ENCODE data around the gene PITX1. TPM values are rescaled to one million over a fixed set of nuclear protein-coding genes. Genes with fewer than 3 reads are reported as not detected.

PITX1 gene
- total and polyA plus RNA-seq, 7 donors, result 13.6 to 103 (median 42.7) TPM

DNA sequence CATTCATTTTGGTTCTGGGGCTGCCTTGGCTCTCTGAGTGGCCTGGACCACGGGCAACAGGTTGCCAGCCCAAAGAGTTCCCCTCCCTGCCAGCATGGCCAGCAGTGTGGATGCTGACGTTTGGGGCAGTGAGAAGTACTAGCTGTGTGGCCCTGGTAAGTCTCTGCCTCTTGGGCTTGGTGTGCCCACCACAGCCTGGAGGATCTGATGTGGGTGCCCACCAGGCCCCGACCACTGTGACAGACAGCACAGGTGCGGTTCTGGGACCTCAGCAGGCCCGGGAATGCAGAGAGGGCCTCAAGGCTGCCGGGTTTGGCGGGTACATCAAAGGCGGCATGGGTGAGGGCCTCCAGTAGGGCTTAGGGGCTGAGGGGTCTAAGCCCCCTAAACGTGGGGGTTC lies 33.6 kb upstream of the PITX1 start:
- 65 to 79% (median 75%) methylated on average over 9 of the region's 9 CpGs for WGBS, 3 donors

GRCh38 chr5:135066781-135067180 lies 32.8 kb upstream of the PITX1 start:
- WGBS, 3 donors, result 84 to 94% (median 89%) methylated on average over 5 of the region's 5 CpGs
- Histone ChIP-seq H3K4me3 (no peak overlapping the region), H3K9me3 (no peaks in the 10 kb centered on the region), H3K4me1 (peaks cover 15% of the 10 kb centered on the region), H3K36me3 (ENCODE audit: insufficient read depth in 1 of 2, low read depth in 1 of 2) (no peaks in the 10 kb centered on the region), H3K27me3 (ENCODE audit: insufficient read depth in 3 of 3, low read length in 2 of 3) (no peaks in the 10 kb centered on the region), H3K27ac (no peak overlapping the region)
- DNase-seq (peak in 1 of 2 donors; percentile 34), ATAC-seq (no peak)
- intact Hi-C loops (cut with DNase I), result no loop called here
- no peak for TF ChIP-seq CTCF (IDR thresholded peaks at IDR 0.05)

More for the DNA sequence above, 33.6 kb upstream of the PITX1 start:
- Histone ChIP-seq H3K4me1 (peaks cover 11% of the 10 kb centered on the region), H3K9me3 (no peaks in the 10 kb centered on the region), H3K27me3 (ENCODE audit: insufficient read depth in 3 of 3, low read length in 2 of 3) (no peaks in the 10 kb centered on the region), H3K36me3 (ENCODE audit: insufficient read depth in 1 of 2, low read depth in 1 of 2) (no peaks in the 10 kb centered on the region), H3K4me3 (no peak overlapping the region), H3K27ac (no peak overlapping the region)
- DNase-seq (no peak), ATAC-seq (no peak)
- intact Hi-C loops (cut with DNase I), result no loop called here
- no peak for TF ChIP-seq CTCF (IDR thresholded peaks at IDR 0.05)

DNA sequence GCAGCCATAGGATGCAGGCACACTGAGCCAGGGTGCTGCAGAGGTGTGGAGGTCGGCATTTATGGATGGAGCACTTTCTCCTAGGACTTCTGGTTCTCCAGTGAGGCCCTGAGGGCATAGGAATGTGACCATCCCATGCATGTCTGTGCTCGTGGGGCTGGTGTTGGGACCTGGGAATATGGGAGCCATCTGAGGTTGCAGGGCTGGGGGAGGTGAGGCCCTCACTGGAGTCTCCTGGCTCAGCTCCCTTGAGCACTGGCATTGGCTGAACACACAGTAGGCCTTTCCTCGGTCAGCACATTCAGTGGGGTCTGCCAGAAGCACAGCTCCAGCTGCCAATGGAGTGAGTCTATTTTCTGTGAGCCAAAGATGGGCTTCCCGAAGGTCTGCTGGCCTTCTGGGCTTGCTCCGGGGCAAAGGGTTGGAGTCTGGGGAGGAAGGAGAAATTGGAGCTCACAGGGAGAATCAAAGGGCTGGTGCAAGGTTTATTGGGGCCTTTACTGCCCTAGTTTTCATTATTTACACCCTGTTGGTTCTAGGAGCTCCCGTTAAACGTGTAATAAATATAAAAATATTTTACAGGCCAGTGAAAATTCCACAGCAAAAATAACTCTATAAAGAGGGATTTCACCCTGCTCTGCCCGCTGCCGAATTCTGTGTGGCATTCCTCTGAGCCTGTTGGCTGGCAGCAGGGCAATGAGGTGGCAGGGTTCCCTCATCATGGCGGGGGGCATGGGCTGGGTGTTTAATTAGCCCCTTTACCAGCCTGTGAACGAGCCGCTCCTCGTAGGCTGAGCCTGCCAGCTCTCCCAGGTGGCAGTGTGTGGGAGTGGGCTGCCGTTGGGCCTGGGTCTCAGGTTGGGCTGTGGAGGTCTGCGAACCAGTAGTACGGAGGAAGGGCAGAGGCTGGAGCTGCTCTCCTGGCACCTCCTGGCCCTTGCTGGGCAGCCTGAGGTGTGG lies 31.6 kb upstream of the PITX1 start:
- no peak for ATAC-seq

DNA sequence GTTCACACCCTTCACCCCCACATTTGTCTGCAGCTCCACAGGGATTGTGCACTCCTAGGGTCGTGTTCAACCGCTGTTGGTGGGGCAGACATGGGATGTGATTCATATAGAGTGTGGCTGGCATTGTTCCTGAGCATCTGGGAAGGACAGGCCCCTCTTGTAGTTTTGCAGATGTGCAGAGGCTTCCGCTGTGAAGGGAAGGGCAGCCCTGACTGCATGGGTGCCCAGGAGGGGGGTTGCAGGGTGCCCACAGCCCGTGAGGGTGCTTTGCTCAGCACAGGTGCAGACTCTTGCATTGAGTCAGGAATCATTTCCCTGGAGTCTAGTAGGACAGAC lies 30.2 kb upstream of the PITX1 start:
- H3K27ac ChIP-seq, result no peak overlapping the region
- H3K4me1 ChIP-seq, result peaks cover 15% of the 10 kb centered on the region
- H3K4me3 ChIP-seq, result no peak overlapping the region
- DNase-seq, result peak in 1 of 2 donors; percentile 17
- no peak for TF ChIP-seq CTCF (IDR thresholded peaks at IDR 0.05)
- no peaks in the 10 kb centered on the region for H3K9me3 ChIP-seq
- peak in 1 of 4 donors; percentile 8 for ATAC-seq
- H3K27me3 ChIP-seq (ENCODE audit: insufficient read depth in 3 of 3, low read length in 2 of 3), result no peaks in the 10 kb centered on the region
- no peaks in the 10 kb centered on the region for H3K36me3 ChIP-seq (ENCODE audit: insufficient read depth in 1 of 2, low read depth in 1 of 2)
- WGBS, 3 donors, result 68 to 76% (median 74%) methylated on average over 4 of the region's 4 CpGs
- intact Hi-C loops (cut with DNase I), result no loop called here

More for the DNA sequence above, 31.6 kb upstream of the PITX1 start:
- Histone ChIP-seq H3K9me3 (no peaks in the 10 kb centered on the region), H3K4me3 (no peak overlapping the region), H3K27me3 (ENCODE audit: insufficient read depth in 3 of 3, low read length in 2 of 3) (no peaks in the 10 kb centered on the region), H3K4me1 (peaks cover 15% of the 10 kb centered on the region), H3K36me3 (ENCODE audit: insufficient read depth in 1 of 2, low read depth in 1 of 2) (no peaks in the 10 kb centered on the region), H3K27ac (no peak overlapping the region)
- intact Hi-C loops (cut with DNase I), result no loop called here
- no peak for TF ChIP-seq CTCF (IDR thresholded peaks at IDR 0.05)
- DNase-seq, result peak in 1 of 2 donors; percentile 30
- 68 to 78% (median 70%) methylated on average over 16 of the region's 16 CpGs for WGBS, 3 donors

Measured in psoas muscle (tissue), 8 donors.